Progenitor cell of endocrine pancreas (in vitro differentiated cells): ENCODE measurements around the gene CD300E. TPM values are rescaled to one million over a fixed set of nuclear protein-coding genes. Genes with fewer than 3 reads are reported as not detected.

Experiments
- DNase-seq: peaks from one replicate; pipeline ENCODE4 v3.0.0; 2021; ENCODE audit warnings: low spot score; ENCODE audit not compliant: unreplicated experiment
- H3K27ac Mint-ChIP-seq: 2 replicates; pipeline ENCODE4 v1.8.0; 2021; ENCODE audit warnings: mild to moderate bottlenecking, moderate library complexity, mixed read lengths
- H3K27me3 Mint-ChIP-seq: 2 replicates; pipeline ENCODE4 v1.8.0; 2021; ENCODE audit warnings: mixed read lengths
- H3K36me3 Mint-ChIP-seq: 2 replicates; pipeline ENCODE4 v1.8.0; 2022; ENCODE audit warnings: mixed read lengths; ENCODE audit not compliant: insufficient read depth
- H3K4me1 Mint-ChIP-seq: 2 replicates; pipeline ENCODE4 v1.8.0; 2021; ENCODE audit warnings: low read depth, mixed read lengths
- H3K4me3 Mint-ChIP-seq: 2 replicates; pipeline ENCODE4 v1.8.0; 2021; ENCODE audit warnings: low read depth, mild to moderate bottlenecking, moderate library complexity, mixed read lengths
- H3K9me3 Mint-ChIP-seq: 2 replicates; pipeline ENCODE4 v1.8.0; 2021; ENCODE audit warnings: low read depth, mixed read lengths
- CTCF ChIP-seq: fragments of 200-600 bp; sonication (generic); IDR thresholded peaks from one replicate; pipeline ENCODE4 v1.5.0; 2021; ENCODE audit warnings: antibody characterized with exemption, mild to moderate bottlenecking; ENCODE audit not compliant: unreplicated experiment
- total RNA-seq: library from RNA; stranded (reverse); gene quantifications from 2 replicates; pipeline ENCODE4 v1.2.1, GENCODE V29; 2021

The CD300E gene
- total RNA-seq, 1 donor from 2014 or later: not detected

DNA sequence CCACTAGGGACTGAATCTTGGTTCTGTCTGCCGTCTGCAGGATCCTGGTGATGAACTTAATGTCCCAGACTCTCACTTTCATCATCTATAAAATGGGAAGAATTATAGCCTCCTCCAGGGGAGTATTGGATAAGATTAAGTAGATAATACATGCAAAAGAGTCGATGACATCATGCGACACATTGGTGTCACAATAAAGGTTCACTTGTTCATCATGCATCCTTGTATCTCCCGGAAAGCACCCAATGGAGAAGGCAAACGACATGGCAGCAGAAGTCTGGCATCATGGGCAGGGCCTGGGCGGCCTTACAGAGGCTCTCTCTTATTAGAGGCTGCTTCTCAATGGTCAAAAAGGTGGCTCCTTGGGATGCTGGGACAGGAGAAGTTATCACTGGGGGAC, 35.1 kb upstream of the CD300E start:
- no peaks in the 10 kb centered on the region for H3K9me3 Mint-ChIP-seq
- no peak overlapping the region for H3K27ac Mint-ChIP-seq
- no peak for DNase-seq
- no peaks in the 10 kb centered on the region for H3K36me3 Mint-ChIP-seq
- peaks cover 43% of the 10 kb centered on the region for H3K27me3 Mint-ChIP-seq
- no peak for TF ChIP-seq CTCF
- H3K4me1 Mint-ChIP-seq: peaks cover under 1% of the 10 kb centered on the region
- no peak overlapping the region for H3K4me3 Mint-ChIP-seq

GRCh38 chr17:74654742-74655141, 31.2 kb upstream of the CD300E start:
- Mint-ChIP-seq H3K27ac (no peak overlapping the region), H3K27me3 (peaks cover 61% of the 10 kb centered on the region), H3K4me3 (no peak overlapping the region), H3K4me1 (no peaks in the 10 kb centered on the region), H3K9me3 (no peaks in the 10 kb centered on the region), H3K36me3 (no peaks in the 10 kb centered on the region)
- no peak for TF ChIP-seq CTCF
- DNase-seq: no peak

DNA sequence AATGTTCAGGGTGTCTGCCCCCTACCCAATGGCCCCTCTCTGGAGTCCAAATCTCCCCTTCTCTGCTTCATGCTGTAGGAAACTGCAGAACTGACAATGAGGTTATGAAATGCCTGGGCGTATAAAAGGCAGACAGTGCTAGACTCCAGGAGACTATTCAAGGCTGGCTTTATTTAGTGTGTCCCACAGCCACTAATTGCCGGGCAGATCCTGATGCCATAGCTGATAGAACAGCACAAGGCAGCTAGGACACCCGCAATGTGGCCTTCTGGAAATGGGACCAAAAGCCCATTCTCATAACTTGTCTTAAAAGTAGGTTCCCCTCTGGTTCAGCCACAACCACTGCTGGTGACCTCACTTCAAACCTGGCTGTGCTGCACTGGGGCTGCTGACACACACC, 28.5 kb upstream of the CD300E start:
- no peak for DNase-seq
- H3K9me3 Mint-ChIP-seq: no peaks in the 10 kb centered on the region
- no peak overlapping the region for H3K4me3 Mint-ChIP-seq
- no peak for TF ChIP-seq CTCF
- no peak overlapping the region for H3K27ac Mint-ChIP-seq
- peaks cover 57% of the 10 kb centered on the region for H3K27me3 Mint-ChIP-seq
- H3K4me1 Mint-ChIP-seq: no peaks in the 10 kb centered on the region
- H3K36me3 Mint-ChIP-seq: no peaks in the 10 kb centered on the region

DNA sequence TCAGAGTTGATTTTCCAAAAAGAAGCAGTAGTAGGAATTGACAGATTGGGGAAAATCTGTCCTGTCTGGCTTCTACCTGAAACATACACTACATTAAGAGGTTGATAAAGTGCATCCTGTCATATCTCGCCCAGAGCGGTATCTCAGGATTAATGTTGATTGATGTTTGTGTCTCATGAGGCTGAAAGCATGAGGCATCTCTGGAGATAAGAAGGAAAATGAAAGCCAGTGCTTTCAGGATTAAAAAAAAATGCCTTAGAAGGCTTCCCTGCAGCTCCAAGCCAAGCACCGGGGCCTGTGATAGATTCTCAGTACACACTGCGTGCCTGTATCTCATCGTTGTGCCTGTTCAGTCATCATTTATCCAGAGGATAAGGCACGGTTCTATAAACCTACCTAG, 26.4 kb upstream of the CD300E start:
- no peak for DNase-seq
- Mint-ChIP-seq H3K27ac (no peak overlapping the region), H3K36me3 (no peaks in the 10 kb centered on the region), H3K9me3 (peaks cover 2% of the 10 kb centered on the region), H3K4me1 (no peaks in the 10 kb centered on the region), H3K4me3 (no peak overlapping the region), H3K27me3 (peaks cover 52% of the 10 kb centered on the region)
- TF ChIP-seq CTCF: no peak

GRCh38 chr17:74647871-74648672, 24.5 kb upstream of the CD300E start:
- peaks cover 58% of the 10 kb centered on the region for H3K27me3 Mint-ChIP-seq
- no peak overlapping the region for H3K4me3 Mint-ChIP-seq
- H3K9me3 Mint-ChIP-seq: peaks cover 2% of the 10 kb centered on the region
- no peak for DNase-seq
- H3K27ac Mint-ChIP-seq: no peak overlapping the region
- no peak for TF ChIP-seq CTCF
- H3K4me1 Mint-ChIP-seq: no peaks in the 10 kb centered on the region
- no peaks in the 10 kb centered on the region for H3K36me3 Mint-ChIP-seq
